Ishikawa (cell line): ENCODE results near the gene PLXNA4.

Experiments used
- CEBPB ChIP-seq: IDR thresholded peaks from 2 replicates; pipeline ENCODE4 v1.6.1; 2012
- CREB1 ChIP-seq: IDR thresholded peaks from 2 replicates; pipeline ENCODE4 v1.6.1; 2012; ENCODE audit warnings: low read depth
- EGR1 ChIP-seq: IDR thresholded peaks from 2 replicates; pipeline ENCODE4 v1.6.1; 2012
- EP300 ChIP-seq: IDR thresholded peaks from 2 replicates; pipeline ENCODE4 v1.6.1; 2012; ENCODE audit warnings: borderline replicate concordance
- FOXM1 ChIP-seq: IDR thresholded peaks from 2 replicates; pipeline ENCODE4 v1.6.1; 2012; ENCODE audit warnings: low read depth, borderline replicate concordance
- NFIC ChIP-seq: IDR thresholded peaks from 2 replicates; pipeline ENCODE4 v1.6.1; 2012
- RAD21 ChIP-seq: IDR thresholded peaks from 2 replicates; pipeline ENCODE4 v1.6.1; 2012; ENCODE audit warnings: low read depth
- TAF1 ChIP-seq: IDR thresholded peaks from 2 replicates; pipeline ENCODE4 v1.6.1; 2012; ENCODE audit warnings: low read depth, mild to moderate bottlenecking
- TCF12 ChIP-seq: IDR thresholded peaks from 2 replicates; pipeline ENCODE4 v1.6.1; 2012; ENCODE audit warnings: low read depth
- TEAD4 ChIP-seq: IDR thresholded peaks from 2 replicates; pipeline ENCODE4 v1.6.1; 2012
- YY1 ChIP-seq: IDR thresholded peaks from 2 replicates; pipeline ENCODE4 v1.6.1; 2012; ENCODE audit warnings: low read depth
- ZBTB7A ChIP-seq: IDR thresholded peaks from 2 replicates; pipeline ENCODE4 v1.6.1; 2012; ENCODE audit warnings: low read depth
- TF ChIP-seq, protein P1 (sequence below): IDR thresholded peaks from 2 replicates; pipeline ENCODE4 v1.6.1; 2012; ENCODE audit warnings: low read depth, mild to moderate bottlenecking
- TF ChIP-seq, protein P2 (sequence below): IDR thresholded peaks from 2 replicates; pipeline ENCODE4 v1.6.1; 2012
- TF ChIP-seq, protein P3 (sequence below): IDR thresholded peaks from 2 replicates; pipeline ENCODE4 v1.6.1; 2012

PLXNA4 gene

DNA sequence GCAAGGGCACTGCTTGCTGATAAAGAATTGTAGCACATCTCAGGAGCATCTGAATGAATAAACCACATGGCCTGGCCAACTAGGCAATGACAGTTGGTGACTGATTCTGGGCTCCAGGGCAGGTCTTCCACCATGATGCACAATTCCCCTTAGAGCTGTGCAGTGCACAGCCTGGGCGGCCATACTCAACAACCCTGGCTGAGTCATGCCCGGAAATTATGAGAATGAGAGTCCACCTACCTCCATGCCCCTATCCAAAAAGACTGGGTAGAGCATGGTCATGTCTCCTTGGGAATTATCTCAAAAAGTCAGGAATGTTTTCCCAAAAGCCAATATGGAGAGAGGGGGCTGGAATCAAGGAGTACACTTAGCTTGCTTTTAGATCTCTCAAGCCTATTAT is 425.6 kb downstream of the PLXNA4 start:
- TF ChIP-seq ZBTB7A (no peak), YY1 (no peak), CREB1 (no peak), TCF12 (no peak), EP300 (no peak), NFIC (no peak), TAF1 (no peak)
- TF ChIP-seq, protein P1, sequence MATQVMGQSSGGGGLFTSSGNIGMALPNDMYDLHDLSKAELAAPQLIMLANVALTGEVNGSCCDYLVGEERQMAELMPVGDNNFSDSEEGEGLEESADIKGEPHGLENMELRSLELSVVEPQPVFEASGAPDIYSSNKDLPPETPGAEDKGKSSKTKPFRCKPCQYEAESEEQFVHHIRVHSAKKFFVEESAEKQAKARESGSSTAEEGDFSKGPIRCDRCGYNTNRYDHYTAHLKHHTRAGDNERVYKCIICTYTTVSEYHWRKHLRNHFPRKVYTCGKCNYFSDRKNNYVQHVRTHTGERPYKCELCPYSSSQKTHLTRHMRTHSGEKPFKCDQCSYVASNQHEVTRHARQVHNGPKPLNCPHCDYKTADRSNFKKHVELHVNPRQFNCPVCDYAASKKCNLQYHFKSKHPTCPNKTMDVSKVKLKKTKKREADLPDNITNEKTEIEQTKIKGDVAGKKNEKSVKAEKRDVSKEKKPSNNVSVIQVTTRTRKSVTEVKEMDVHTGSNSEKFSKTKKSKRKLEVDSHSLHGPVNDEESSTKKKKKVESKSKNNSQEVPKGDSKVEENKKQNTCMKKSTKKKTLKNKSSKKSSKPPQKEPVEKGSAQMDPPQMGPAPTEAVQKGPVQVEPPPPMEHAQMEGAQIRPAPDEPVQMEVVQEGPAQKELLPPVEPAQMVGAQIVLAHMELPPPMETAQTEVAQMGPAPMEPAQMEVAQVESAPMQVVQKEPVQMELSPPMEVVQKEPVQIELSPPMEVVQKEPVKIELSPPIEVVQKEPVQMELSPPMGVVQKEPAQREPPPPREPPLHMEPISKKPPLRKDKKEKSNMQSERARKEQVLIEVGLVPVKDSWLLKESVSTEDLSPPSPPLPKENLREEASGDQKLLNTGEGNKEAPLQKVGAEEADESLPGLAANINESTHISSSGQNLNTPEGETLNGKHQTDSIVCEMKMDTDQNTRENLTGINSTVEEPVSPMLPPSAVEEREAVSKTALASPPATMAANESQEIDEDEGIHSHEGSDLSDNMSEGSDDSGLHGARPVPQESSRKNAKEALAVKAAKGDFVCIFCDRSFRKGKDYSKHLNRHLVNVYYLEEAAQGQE, result no peak
- TF ChIP-seq, protein P2, sequence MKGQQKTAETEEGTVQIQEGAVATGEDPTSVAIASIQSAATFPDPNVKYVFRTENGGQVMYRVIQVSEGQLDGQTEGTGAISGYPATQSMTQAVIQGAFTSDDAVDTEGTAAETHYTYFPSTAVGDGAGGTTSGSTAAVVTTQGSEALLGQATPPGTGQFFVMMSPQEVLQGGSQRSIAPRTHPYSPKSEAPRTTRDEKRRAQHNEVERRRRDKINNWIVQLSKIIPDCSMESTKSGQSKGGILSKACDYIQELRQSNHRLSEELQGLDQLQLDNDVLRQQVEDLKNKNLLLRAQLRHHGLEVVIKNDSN, result no peak
- TF ChIP-seq, protein P3, sequence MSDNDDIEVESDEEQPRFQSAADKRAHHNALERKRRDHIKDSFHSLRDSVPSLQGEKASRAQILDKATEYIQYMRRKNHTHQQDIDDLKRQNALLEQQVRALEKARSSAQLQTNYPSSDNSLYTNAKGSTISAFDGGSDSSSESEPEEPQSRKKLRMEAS, result no peak

DNA sequence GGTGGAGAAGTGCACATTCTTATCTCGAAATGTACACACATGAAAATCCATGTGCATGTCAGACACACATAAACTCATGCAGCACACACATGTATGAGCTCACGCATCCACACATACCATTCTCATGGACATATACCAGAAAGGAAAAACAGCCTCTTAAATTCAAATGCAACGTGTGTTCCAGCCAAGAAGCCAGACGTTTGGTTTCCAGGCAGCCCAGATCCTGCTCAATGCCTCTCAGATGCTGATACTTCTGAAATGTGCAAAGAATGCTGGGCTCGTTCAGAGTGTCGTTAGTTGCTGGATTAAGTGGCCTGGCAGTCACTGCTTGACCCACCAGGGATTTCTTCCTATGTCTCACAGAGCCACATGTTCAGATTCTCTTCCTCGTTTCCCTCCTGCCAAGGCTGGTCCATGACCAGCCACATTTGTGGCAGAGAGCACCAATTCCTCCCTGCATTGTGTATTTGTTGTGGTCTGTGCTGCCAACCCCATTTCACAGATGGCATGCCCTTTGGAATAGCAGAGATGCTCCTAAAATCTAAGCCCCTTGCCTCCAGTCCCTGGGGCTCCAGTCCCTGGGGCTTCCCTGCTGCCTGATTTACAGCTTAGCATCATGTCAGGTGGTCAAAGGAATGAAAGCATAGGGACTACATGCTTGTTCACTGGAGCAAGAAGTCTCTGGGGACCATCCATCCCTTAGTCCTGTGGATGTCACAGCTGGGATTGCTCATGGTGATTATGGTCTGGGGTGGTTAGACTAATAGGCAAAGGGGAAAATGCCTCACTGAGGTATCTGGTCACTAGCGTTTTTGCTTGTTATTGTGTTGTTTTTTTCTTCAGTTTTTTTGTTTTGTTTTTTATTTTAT is 426.6 kb downstream of the PLXNA4 start:
- TF ChIP-seq ZBTB7A, result no peak
- TF ChIP-seq CREB1, result no peak
- no peak for TF ChIP-seq TCF12
- TF ChIP-seq CEBPB, result no peak
- TF ChIP-seq, protein P2, result no peak
- TF ChIP-seq FOXM1, result no peak
- TF ChIP-seq TAF1, result no peak
- TF ChIP-seq, protein P1, result no peak
- TF ChIP-seq TEAD4, result no peak

DNA sequence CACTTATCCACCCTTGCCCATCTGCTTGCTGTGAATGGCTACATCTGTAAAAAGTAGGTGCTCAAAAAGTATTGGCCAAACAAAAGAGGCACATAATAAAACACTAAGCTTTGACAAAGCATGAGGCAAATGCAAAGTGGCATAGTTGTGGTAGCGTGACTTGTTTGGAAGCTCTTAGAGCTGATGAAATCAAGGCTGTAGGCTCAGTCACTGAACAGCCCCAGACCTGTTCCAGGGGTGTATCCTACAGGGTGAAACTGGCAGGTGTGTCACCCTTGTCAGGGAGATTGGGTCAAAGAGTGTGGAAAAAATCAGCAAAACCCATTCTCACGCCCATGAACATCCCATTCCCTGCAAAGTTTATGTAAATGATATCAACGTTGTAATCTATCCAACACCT is 427.4 kb downstream of the PLXNA4 start:
- TF ChIP-seq, protein P3, result no peak
- TF ChIP-seq EP300 (no peak), ZBTB7A (no peak), TAF1 (no peak), RAD21 (no peak), EGR1 (no peak)
- TF ChIP-seq, protein P2, result no peak

DNA sequence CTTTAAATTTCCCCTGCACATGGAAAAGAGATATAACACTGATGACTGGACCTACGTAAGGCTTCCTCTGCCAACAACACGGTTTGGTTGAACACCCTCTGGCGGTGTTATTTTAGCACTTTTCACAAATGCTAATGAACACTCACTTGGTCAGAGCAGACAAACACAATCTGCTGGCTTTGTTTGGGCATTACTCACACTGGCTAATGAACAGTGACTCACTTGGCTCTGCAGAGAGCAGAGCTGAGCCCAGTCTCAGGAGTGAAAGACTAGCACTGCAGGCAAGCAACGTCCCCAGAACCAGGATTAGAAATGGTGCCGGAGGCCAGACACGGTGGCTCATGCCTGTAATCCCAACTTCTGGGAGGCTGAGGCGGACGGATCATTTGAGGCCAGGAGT is 430.8 kb downstream of the PLXNA4 start:
- no peak for TF ChIP-seq RAD21
- no peak for TF ChIP-seq TEAD4
- TF ChIP-seq ZBTB7A, result no peak
- TF ChIP-seq, protein P1, result no peak
- TF ChIP-seq YY1, result no peak
- TF ChIP-seq, protein P3, result no peak
- TF ChIP-seq FOXM1, result no peak
- TF ChIP-seq, protein P2, result no peak
- TF ChIP-seq TCF12, result no peak
- TF ChIP-seq CREB1, result no peak
- TF ChIP-seq TAF1, result no peak
- no peak for TF ChIP-seq NFIC
- no peak for TF ChIP-seq CEBPB
- no peak for TF ChIP-seq EGR1
- TF ChIP-seq EP300, result no peak
